ENCODE data around the gene SCTR.

The SCTR gene

GRCh38 chr2:119486886-119487285 lies 37.4 kb downstream of the SCTR start:
- DNase-seq = no peak

GRCh38 chr2:119486196-119486827 lies 38.0 kb downstream of the SCTR start:
- no peak for DNase-seq

- no peak for DNase-seq
Observed at GRCh38 chr2:119485336-119486110, 38.8 kb downstream of the SCTR start.

- DNase-seq = no peak
Observed at GRCh38 chr2:119484834-119485233, 39.4 kb downstream of the SCTR start.

- no peak for DNase-seq
Observed at GRCh38 chr2:119483896-119484718, 40.2 kb downstream of the SCTR start.

GRCh38 chr2:119483395-119483753 lies 40.9 kb downstream of the SCTR start:
- no peak for DNase-seq

- no peak for DNase-seq
Observed at GRCh38 chr2:119482481-119483394, 41.5 kb downstream of the SCTR start.

- peak; percentile 18 for DNase-seq
Observed at GRCh38 chr2:119481501-119482455, 42.5 kb downstream of the SCTR start.

GRCh38 chr2:119480718-119481142 lies 43.6 kb downstream of the SCTR start:
- no peak for DNase-seq

- DNase-seq = no peak
Observed at GRCh38 chr2:119480184-119480583, 44.1 kb downstream of the SCTR start.

- DNase-seq = no peak
Observed at GRCh38 chr2:119478978-119479295, 45.3 kb downstream of the SCTR start.

GRCh38 chr2:119478188-119478977 lies 45.9 kb downstream of the SCTR start:
- no peak for DNase-seq

- DNase-seq = no peak
Observed at GRCh38 chr2:119477113-119477505, 47.2 kb downstream of the SCTR start.

- DNase-seq = peak; percentile 75
Observed at GRCh38 chr2:119476301-119477112, 47.8 kb downstream of the SCTR start.

GRCh38 chr2:119475857-119476244 lies 48.4 kb downstream of the SCTR start:
- DNase-seq = no peak

- DNase-seq = no peak
Observed at GRCh38 chr2:119475225-119475856, 48.9 kb downstream of the SCTR start.

GRCh38 chr2:119474371-119475224 lies 49.7 kb downstream of the SCTR start:
- DNase-seq = no peak

- DNase-seq = no peak
Observed at GRCh38 chr2:119473621-119474370, 50.5 kb downstream of the SCTR start.

All from NCI-H510A treated with DMSO at 0.1 percent for 48 hours (cell line).